HG03025 (cell line): ENCODE measurements around the gene GSTM3.
"Not testable (repeated sequence)": the region's sequence is repeated elsewhere in the genome, so short reads cannot be mapped to it uniquely, and the experiment has no call there.

Experiments used
- ATAC-seq: cut with Tn5 transposase; IDR thresholded peaks from one replicate; pipeline ENCODE4 v1.9.1; 2021; ENCODE audit warnings: mild to moderate bottlenecking, moderate library complexity; ENCODE audit not compliant: unreplicated experiment, low FRiP score

The GSTM3 gene

DNA sequence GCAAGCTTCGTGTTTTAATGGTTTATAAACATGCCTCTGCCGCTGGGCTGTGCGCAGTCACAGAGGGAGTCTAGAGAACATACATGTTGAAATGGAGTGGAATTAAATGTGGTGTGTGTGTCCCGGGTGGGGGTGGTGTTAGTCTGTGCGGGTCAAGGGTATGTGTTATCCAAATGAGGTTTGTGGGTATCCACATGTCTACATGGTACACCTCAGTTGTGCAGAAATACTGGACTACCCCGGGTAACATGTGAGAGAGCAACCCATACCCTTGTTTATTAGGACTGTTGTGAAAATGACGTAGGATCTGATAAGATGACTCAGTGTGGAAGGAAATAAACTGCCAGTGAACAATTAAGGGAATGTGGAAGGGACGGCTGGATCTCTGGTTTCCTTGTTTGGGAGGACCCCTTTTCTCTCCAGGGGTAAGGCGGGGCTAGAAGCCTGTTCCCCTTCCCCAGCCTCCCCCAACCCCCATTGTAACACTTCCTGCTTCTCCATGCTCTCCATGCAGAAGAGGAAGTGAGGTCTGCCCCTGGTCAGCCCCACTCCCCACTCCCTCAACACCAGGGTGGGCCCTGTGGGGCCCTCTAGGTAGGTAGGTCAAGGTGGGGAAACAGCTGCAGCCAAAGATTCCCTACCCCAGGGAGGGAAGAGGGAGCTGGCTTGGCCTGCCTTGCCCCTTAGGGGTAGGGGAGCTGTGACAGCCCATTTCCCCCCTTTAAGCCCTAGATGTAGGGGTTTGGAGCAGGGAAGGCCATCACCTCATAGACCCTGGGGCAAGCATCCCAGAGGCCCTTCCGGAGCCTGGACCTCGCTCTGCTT is 22.2 kb upstream of the GSTM3 start:
- no peak for ATAC-seq

DNA sequence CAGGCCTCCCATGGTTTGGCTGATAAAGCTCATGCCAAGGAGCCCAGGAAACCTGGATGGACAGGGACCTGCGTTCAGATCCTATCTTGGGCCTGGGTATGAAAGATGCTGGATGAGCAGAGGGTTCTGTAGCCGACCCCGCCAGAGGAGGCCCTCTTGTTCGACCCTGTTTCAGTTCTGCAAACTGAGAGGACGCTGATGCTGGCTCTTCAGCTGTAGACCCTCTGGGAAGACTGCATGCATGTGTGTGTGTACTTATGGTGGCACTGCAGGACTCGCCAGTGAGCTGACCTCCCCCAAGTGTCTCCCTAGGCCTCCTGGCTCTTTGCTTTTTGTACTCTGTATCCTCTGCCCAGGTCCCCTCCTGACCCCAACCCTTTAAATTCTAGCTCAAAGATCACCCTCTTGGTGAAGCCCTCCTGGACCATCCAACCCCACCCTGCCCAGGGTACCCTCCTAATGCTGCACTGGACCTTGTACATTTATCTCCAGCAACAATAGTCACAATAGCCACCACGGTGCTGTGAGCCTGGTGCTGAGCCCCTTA is 21.3 kb upstream of the GSTM3 start:
- no peak for ATAC-seq

DNA sequence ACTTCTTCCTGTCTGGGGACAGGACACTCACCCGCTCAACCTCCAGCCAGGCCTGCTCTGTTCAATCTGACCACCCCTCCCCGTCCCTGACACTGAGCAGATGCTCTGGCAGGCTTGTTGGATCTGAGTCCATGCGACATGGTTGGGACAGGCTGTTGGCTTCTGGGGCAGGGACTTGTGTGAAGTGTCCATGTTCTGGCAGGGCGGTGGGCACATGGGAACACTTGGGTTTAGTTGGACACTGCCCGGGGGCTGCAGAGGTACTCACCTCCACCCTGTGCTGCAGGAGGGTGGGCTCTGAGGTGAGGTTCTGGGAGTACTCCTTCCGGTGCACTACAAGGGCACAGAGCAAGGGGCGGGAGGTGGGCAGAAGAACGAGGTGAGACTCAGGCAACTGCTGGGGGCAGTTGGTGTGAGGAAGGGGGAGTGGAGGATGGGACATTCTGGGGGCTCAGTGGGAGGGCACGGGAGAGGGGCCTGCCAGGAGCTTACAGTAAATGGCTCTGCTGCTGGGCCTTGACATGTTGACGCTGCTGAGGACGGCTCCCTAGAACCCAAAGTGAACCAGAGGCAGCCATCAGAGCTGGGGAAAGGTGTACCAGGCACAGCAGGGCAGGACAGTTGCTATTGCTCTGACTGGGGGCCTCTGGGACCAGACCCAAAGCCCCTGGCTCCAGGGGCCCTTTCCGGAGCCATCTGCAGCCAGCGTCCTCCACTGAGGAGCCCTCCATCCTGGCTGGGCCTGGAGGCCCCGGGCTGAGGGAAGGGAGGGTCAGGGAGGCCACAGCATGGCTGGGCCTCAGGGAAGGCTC is 20.6 kb upstream of the GSTM3 start:
- ATAC-seq = no peak

DNA sequence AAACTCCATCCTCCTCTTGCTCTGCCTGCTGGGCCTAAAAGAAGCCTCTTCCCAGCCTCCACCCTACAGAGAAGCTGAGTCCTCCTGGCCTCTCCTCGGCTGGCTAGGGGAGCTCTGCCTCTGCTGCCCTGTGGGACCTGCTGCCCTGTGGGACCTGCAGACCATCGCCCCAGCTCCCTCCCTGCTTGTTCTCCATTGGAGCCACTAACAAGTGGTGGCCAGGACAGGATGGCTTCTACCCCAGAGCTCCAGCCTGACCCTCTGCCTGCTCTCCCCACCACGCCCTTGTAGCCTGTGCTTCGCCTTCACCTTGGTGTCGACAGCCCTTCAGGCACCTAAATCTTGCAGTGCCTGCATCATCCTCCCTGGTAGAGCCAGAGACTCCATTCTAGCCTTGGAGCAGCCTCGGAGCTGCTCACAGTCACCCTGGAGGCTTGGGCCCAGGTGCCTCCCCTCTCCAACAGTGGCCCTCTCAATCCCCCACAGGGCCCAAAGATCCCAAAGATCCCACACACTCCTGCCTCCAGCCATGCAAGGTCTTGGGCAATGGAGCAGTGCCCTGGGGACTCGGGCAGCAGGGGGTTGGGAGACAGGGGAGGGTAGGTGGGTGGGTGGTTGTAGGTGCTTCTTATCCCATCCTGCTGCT is 19.9 kb upstream of the GSTM3 start:
- no peak for ATAC-seq

DNA sequence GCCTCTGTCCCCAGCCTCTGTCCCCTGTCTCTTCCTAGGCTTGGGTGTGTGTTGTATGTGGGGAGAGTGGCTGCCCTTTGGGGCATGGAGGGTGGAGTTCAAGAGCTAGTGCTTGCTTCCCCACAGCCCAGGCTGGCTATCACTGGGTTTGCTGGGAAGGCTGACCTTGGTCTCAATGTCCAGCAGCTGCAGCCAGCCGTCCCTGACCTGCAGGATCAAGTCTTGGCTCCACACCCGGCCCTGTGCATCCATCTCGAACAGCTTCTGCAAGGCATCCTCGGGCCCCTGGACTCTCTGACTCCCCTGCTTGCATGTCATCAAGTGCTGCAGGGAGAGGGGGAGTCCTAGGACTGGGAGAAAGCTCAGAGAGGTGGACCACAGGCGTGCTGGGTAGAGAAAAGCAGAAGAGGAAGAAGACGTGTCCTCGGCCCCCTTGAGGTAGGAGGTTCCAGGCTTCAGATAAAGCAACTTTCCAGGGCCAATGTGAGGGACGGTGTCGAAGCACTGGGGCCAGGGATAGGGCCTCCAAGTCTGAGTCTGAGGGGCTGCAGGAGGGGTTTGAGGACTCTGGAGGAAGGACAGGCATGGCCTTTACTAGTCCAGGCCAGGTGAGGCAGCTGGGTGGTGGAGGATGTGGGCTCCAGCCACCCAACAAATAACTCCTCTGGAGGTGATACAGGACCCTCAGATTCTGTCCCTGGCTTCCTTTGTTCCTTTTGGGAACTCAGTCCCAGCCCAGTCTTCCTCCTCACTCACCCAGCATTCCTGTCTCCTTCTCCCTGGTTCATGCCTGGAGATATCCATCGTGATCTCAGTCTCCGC is 18.9 kb upstream of the GSTM3 start:
- ATAC-seq = no peak

DNA sequence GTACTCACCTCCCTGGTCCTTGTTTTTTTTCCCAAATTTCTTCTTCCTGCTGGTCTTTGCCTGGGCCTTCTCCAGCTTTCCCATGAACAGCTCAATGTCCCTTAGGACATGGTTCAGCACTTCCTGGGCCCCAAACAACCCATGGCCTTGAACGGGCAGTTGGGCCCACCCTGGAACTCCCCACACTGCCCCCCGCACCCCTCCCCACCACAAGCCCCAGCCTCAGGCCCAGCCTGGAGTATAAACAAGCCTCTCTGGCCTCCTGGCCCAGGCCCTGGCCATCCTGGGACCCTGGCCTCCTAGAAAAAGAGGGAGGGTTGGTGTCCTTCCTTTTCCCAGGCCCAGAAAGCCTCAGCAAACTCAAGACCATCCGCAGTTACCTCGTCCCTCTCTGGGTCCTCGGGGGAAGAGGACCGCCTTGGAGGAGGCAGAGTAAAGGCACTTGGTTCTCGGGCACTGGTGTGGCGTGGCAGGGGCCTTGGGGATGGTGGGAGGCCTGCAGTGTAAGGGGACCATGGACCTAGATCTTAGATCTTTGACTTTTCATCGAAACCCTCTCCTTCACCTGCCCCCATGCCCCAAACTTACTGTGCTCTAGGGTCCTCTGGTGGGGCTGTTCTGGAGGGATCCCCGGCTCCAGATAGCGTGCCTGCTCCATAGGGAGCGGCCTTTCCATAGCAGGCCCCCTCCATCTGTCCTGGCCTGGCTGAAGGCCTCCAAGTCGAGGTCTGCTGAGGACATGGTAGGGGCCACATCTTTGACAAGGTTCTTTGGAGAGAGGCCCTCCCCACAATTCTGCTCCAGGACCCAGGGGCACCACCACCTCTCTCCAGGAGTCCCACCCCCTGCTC is 17.3 kb upstream of the GSTM3 start:
- no peak for ATAC-seq

DNA sequence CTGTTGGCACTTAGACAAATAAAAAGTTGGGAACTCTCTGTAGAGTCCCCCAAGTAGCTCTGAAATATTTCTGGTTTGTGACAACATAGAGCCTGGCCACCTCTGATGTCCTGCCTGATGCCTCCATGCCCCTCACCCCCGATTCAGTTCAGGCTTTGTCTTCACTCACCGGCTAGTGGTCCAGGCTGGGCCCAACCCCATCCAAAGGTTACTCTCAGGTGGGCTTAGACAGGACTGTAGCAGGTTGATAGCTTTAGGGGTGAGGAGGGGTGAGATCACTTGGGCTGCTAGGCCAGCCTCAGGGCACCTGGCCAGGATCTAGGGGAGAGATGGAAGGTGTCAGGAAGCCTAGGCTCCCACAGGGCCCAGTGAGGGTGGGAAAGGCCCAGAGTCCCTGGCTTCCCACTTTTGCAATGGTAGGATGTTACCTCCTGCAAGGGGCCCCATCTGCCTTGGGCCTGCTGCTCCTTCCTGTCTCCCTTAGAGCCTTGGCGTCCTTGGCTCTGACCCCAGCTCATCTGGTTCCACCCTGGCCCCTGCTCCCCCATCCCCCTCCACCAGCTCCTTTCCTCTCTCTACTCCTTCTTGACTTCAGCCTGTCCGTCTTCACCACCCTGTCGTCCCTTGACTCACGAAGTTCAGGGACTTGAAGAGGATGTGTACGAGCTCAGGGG is 16.1 kb upstream of the GSTM3 start:
- ATAC-seq = no peak

DNA sequence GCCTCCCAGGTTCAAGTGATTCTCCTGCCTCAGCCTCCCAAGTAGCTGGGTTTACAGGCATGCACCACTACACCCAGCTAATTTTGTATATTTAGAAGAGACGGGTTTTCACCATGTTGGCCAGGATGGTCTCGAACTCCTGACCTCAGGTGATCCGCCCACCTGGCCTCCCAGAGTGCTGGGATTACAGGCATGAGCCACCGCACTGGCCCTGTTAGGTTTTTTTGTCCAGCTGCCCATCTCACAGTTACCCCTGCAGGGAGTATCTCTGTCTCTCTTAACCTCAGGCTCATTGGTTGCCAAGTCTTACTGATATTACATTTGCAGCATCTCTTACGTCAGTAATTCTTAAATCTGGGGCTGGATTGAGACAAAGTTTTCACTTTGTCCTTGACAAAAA is 15.5 kb upstream of the GSTM3 start:
- not testable (repeated sequence) for ATAC-seq

DNA sequence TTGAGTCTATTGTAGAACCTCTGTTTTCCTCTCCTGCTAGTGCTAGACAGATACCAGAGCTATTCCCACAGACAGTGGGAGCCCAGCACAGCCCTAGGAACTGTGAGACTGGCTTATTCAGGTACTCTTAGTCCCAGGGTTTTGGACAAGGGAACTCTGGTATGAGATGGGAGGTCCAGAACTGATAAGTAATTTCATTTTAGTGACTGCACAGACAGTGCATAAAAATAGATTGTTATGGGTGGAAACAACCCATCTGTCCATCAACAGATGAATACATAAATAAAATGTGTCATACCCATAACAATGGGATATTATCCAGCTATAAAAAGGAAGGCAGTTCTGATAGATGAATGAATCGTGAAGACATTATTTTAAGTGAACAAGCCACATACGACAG is 13.9 kb upstream of the GSTM3 start:
- no peak for ATAC-seq

DNA sequence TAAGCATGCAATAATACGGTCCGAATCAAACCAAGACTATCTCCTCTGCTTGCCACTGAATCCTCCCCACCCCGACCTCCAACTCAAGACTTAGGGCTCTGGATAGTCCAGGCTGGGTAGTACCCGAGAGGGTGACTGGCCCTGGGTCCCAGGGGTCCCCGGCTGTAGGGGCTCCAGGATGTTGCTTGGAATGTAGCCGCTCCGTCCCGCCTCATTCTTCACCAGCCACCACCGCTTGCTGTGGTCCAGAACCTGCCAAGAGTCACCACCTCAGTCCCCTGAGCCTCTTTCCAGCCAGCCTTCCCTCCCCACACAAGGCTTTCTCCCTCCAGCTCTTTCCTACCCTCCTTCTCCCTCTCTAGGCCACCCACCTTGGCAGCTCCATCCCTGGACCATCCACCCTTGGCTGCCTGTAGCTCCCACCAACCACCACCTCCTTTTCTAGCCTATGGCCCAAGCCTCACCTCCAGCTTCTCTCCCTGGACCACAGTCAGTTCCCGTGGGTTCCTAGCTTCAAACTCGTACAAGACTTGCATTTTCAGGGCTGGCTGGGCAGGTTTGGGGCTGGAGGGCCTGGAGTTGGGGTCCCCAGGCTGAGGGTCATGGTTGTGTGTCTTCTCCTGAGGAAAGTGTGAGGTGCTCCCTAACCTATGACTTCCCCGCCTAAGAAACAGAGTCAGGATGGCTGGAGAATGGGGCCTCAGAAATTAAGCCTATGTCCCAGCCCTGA is 10.9 kb upstream of the GSTM3 start:
- ATAC-seq = no peak

DNA sequence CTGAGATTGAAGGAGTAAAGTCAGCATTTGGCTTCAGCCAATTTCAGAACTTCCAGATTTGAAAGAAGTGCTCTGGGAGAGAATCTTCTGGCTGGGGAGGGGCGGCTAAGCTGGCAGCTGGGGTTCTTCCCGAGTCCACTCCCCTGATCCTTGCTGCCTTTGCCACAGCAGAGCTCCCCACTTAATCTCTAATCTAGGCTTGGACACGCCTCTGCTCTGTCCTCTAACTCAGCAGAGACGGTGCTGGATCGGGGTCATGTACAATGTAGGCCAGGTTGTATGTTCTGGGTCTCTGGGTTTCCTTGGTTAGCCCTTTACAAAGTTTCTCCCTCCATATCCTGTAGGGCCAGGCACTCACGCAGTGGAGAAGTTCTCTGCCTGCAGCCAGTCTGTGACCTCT is 10.1 kb upstream of the GSTM3 start:
- ATAC-seq = no peak

DNA sequence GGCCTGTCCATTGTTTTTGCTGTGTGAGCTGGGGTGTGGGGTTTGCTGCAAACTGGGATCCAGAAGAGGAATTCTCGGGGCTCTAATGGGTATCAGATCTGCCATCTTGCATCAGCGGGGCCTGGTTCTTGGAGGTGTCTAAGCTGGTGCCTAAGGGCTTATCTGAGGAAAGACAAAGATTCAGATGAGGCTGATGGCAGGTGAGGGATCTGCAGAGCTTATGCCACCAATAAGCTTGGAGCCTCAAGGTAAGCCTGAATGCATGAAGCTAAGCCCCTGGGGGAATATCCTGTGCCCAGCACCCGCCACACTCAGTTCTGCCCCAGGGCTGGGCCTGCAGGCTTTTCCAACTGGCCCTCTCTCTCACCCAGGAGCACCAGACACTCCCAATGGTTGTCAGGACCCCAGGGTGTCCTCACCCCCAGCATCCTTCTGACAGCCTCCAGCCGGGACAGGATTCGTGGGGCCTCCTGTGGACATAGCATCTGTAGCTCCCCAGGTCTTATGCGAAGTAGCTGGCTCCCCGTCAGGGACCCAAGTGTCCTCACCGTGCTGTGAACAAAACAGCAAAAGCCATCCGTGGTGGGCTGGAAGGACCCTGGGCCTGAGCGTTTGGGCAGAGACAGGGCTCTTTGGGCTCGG is 9.5 kb upstream of the GSTM3 start:
- no peak for ATAC-seq

DNA sequence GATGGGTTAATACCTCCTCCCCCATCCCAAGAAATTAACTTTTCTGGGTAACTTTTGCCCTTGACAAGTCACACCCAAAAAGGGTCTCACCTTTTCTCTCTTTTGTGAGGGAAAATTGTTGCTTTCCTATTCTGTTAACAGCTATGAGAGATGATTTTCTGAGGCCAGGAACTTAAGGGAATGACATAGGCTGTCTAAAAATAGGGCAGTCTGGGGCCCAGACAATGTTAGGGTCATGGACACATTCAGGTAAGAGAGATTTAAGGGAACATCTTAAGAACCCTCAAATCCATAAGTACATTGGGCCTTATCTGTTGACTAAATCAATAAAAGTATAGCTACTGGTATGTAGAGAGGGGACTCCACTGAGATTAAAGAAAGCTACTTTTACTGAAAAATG is 8.4 kb upstream of the GSTM3 start:
- ATAC-seq = no peak

DNA sequence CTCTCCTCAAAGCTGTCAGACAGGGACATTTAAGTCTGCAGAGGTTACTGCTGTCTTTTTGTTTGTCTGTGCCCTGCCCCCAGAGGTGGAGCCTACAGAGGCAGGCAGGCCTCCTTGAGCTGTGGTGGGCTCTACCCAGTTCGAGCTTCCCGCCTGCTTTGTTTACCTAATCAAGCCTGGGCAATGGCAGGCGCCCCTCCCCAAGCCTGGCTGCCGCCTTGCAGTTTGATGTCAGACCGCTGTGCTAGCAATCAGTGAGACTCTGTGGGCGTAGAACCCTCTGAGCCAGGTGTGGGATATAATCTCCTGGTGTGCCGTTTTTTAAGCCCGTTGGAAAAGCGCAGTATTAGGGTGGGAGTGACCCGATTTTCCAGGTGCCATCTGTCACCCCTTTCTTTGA is 7.5 kb upstream of the GSTM3 start:
- ATAC-seq = not testable (repeated sequence)

DNA sequence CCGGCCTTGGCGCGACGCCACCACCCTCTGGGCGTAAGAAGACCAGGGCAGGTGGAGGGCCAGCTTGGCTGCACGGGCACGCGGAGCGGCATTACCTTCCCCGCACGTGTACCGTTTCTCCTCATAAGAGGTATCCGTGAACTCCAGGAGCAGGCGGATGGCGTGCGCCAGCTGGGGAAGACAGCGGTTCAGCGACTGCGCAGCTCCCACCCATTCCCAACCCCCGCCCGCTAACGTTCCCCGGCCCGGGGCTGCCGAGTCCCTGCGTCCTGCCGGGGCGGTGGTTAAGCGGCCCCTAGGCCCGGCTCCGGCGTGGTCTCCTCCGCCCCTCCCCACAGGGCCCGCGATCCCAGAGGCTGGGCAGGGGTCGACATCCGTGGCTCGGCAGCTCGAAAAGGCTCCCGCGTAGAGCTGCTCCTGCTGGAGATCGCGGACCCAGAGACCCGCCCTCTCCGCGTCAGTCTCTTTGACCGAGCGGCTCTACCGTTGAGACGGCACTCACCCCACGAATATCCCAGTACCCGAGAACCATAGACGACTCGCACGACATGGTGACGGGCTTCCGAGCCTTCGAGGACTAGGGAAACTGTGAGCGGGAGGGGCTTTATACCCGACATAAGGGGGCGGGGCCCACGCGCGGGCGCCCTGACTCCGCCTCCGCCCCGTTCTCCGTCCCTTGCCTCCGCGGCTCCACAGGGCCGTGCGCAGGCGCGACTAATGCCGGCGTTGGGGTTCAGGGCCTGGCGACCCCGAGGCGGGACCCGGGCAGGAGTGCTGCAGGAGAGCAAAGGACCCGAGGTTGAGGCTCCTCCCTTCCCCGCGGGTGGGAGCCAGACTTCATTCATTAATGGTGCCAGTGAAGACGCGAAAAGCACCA is 862 bp downstream of the GSTM3 start:
- peak; percentile 82 for ATAC-seq

DNA sequence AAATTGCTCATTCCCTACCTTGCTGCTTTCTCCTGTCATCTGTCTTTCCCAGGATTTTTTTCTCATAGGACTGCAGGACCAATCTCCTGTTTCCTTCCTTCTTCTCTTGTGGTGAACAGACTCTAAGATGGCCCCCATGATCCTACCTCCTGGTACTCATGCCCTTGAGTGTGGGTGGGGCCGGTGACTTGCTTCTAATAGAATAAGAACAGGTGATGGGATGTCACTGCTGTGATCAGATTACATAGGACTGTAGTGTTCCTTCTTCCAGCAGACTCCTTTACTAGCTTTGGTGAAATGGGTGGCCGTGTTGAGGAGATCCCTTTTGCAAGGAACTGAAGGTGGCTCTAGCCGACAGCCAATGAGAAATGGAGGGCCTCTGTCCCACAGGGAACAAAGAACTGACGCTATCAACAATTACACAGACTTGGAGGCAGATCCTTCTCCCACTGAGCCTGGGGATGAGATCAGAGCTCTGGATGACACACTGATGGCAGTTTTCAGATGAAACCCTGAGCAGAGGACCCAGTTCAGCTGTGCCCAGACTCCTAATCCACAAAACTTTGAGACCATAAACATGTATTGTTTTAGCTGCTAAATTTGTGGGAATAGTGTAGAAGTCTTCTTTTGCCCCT is 7.5 kb downstream of the GSTM3 start:
- ATAC-seq = no peak
